ENCODE measurements around the gene PMFBP1.
"Not testable (repeated sequence)": the region's sequence is repeated elsewhere in the genome, so short reads cannot be mapped to it uniquely, and the experiment has no call there.

Gene PMFBP1

DNA sequence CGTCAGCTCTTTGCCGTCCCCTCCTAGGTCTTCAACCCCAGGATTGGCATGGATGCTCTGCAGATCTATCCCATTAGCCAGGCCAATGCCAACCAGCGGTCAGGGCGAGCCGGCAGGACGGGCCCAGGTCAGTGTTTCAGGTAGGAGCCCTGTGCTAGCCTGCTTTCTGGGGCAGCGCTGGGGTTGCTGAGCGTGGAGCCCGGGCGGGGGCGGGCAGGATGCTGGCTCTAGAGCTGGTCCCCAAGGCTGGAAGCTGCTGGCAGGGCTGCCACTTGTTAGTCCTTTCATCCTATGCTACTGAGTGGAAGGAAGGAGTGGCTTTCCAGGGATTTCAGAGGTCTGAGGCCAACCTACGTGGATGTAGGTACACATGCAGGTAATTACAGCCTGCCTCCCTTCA lies 66.0 kb downstream of the PMFBP1 start:
- DNase-seq (ENCODE audit: low read depth) = no peak

DNA sequence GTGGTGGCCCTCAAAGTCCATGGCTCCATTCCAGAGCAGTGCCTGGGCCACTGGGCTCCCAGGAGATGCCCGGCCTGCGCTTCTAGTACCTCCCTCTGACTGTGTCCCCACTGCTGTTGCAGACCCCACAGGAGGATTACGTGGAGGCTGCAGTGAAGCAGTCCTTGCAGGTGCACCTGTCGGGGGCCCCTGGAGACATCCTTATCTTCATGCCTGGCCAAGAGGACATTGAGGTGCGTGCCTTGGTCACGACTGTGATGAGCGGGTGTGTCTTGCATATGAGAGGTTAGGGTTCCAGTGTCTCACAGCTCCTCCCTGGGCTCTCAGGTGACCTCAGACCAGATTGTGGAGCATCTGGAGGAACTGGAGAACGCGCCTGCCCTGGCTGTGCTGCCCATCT lies 67.0 kb downstream of the PMFBP1 start:
- DNase-seq (ENCODE audit: low read depth) = no peak

- no peak for DNase-seq (ENCODE audit: low read depth)
Measured at GRCh38 chr16:72101195-72101594, 70.8 kb downstream of the PMFBP1 start.

DNA sequence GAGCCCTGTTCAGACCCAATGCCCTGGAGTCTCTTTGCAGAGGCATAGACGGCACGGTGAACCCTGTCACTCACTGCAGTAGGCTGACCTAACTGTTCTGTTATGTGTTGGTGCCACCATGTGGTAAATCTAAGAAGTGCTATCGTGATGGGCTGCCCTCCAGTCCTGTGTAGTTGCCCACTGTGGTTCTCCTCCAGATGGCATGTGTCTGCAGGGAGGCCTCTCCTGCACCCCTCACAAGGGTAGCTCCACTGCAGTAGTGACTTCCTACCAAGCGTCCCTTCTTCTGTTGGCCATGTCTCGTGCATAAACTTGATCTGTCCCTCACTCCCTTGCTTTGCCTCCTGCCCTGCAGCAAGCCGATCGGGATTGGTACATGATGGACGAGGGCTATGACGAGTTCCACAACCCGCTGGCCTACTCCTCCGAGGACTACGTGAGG lies 72.6 kb downstream of the PMFBP1 start:
- DNase-seq (ENCODE audit: low read depth) = no peak

DNA sequence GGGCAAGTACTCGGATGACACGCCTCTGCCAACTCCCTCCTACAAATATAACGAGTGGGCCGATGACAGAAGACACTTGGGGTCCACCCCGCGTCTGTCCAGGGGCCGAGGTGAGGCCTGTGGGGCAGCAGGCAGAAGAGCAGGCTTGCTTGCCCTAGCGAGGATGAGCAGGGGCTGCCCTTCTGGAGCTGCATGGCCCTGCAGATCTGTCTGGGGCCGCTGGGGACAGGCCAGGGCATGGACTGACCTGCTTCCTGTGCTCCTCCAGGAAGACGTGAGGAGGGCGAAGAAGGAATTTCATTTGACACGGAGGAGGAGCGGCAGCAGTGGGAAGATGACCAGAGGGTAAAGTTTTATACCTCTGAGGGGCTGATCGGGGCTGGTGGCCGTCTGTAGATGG lies 73.0 kb downstream of the PMFBP1 start:
- no peak for DNase-seq (ENCODE audit: low read depth)

- no peak for DNase-seq (ENCODE audit: low read depth)
Measured at GRCh38 chr16:72094266-72094610, 77.7 kb downstream of the PMFBP1 start.

DNA sequence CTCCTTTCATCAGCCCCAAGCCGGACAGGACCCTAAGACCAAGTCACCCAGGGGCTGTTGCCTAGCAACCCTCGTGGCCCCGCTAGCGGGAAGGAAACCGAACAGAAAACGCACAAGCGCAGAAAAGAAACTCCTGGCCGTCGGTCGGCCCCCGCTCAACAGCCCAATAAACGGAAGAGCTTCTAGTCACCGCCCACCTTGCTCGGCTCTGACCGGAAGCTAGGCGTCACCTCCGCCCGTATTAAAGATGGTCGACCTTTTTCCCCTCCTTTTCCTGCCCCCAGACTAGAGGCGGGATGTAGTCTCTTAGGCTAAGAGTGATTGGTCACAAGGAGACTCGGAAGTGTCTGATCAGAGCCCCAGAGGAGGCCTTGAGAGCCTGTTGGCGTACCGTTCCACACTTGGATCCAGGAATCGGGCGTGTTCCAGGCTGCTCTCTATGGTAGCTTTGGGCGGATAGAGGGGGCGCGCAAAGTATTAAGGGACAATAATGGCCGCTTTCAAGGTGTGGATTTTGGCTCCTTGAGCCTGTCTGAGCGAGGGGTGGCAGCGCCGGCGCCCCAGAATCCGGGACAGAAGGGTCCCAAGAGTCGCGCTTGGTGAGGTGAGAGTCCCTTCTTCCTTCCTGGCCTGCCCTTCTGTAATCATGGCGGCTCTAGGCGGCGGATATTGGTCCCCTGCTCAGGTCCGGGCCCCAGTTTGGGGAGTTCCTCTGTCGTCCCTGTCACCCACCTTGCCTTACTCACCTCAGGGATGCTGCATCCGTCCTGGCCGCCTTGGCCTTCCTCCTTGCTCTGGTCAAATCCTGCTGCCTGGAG lies 78.3 kb downstream of the PMFBP1 start, which contains the start of the genes DHX38 and TXNL4B:
Gene DHX38 (plus strand): TSS at position 400 of the 818 bp plus-strand sequence. CDS start 2,311 bp downstream, outside the sequence.
Gene TXNL4B (minus strand): TSS at position 173 of the 818 bp plus-strand sequence. CDS start 2,871 bp downstream, outside the sequence.
- DNase-seq (ENCODE audit: low read depth) = peak; percentile 83

- DNase-seq (ENCODE audit: low read depth) = no peak
Measured at GRCh38 chr16:72092832-72093447, 79.0 kb downstream of the PMFBP1 start.

DNA sequence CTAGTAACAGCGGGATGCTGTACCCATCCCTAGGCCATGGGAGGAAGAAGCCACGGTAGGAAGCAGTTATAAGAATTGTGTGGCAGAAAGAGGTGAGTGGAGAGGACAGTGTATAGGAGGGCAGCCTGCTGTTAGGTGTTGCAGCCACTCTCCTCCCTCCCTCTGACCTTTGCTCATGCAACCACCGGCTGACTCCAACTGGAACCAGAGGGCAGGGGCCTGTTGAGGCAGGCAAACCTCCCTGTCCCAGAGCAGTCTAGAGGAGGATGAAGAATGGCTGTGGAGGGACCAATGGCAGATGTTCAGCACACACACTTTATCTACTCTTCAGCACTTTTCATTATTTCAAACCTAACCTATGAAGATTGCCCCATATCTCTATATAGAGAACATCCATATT lies 80.7 kb downstream of the PMFBP1 start:
- no peak for DNase-seq (ENCODE audit: low read depth)

DNA sequence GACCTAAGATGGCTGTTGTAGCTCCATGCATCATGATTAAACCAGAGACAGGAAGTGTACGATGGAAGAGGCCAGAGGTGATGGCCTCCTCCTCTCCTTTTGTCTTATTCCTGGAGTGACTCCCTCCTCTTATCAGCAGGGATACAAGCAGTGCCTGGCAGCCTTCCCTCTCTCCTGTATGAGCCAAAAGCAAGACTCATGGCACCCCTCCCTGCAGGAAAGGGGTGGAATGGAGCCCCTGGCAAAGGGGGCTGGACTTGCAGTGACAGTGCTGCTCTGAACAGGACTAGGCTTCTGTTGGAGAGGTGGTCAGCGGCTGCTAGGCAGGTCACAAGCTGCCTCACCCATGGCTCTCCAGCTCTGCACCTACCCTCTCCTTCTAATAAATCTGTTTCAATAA lies 87.0 kb downstream of the PMFBP1 start:
- no peak for DNase-seq (ENCODE audit: low read depth)

GRCh38 chr16:72084445-72084844 lies 87.5 kb downstream of the PMFBP1 start:
- DNase-seq (ENCODE audit: low read depth) = no peak

- DNase-seq (ENCODE audit: low read depth) = no peak
Measured at GRCh38 chr16:72083778-72084404, 88.1 kb downstream of the PMFBP1 start.

- not testable (repeated sequence) for DNase-seq (ENCODE audit: low read depth)
Measured at GRCh38 chr16:72076991-72077706, 94.8 kb downstream of the PMFBP1 start.

DNA sequence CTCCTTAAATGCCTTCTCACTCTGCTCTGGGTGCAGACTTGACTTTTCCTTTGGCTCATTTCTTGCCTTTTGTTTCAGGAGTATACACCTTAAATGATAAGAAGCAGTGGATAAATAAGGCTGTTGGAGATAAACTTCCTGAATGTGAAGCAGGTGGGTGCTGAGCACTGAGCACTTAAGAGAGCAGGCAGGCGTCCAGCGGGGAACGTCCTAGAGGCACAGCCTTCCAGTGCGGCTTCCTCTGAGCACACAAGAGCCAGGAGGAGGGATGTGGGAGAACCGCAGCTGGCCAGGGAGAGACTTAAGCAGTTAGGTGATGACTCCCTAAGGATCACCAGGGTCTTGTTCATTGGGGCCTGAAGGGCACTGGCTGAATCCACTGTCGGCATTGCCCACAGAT lies 96.9 kb downstream of the PMFBP1 start:
- not testable (repeated sequence) for DNase-seq (ENCODE audit: low read depth)

GRCh38 chr16:72073560-72074230 lies 98.3 kb downstream of the PMFBP1 start:
- no peak for DNase-seq (ENCODE audit: low read depth)

DNA sequence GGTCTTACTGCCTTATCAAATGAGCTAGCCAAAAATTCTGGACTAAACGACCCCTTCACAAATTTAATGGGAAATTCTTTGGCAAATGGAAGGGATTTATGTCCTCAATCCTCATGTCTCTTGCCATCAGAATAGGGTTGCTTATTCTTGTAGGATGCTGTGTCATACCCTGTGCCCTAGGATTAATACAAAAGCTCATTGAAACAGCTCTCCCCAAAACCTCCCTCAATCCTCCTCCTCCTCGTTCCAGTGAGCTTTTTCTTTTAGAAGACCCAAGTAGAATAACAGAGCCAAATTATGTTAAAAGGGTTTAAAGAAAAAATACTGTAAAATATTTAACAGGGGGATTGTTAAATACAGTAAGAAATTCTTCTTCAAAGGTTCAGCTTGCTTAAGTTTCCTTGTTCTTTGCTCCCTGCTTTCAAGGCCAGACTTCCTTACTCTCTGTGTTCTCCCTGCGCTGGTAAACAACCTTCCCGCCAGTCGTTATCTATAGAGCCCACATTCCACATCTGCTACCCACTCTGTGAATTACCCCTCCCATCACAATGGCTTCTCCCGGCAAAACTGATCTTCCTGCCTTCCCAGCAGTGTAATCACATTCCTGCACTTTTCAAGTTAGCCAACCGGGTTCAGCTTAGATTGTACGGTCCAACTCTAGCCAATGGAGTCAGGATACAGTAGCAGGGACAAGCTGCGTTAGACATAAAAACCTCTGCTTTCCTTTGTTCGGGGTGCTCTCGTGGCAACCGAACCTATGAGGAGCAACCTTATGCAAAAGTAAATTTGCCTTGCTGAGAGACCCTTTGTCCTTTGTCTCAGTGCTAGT lies 99.2 kb downstream of the PMFBP1 start:
- no peak for DNase-seq (ENCODE audit: low read depth)

Data from activated T-helper 1 cell treated with Interleukin-2 at 50 U/mL for 16 hours (primary cell).